B cell (primary cell): ENCODE measurements around the gene RPTOR.

ENCODE experiments used
- EZH2 ChIP-seq: IDR thresholded peaks from 2 replicates; pipeline ENCODE4 v1.6.1; 2012; ENCODE audit warnings: borderline replicate concordance, low read depth, mild to moderate bottlenecking, moderate library complexity, low read length; ENCODE audit not compliant: insufficient read depth, poor library complexity, severe bottlenecking
- TF ChIP-seq, protein P1 (sequence below): fragments of 200-600 bp; IDR thresholded peaks from one replicate; pipeline ENCODE4 v1.8.0; 2022; ENCODE audit warnings: antibody characterized with exemption, mild to moderate bottlenecking

DNA sequence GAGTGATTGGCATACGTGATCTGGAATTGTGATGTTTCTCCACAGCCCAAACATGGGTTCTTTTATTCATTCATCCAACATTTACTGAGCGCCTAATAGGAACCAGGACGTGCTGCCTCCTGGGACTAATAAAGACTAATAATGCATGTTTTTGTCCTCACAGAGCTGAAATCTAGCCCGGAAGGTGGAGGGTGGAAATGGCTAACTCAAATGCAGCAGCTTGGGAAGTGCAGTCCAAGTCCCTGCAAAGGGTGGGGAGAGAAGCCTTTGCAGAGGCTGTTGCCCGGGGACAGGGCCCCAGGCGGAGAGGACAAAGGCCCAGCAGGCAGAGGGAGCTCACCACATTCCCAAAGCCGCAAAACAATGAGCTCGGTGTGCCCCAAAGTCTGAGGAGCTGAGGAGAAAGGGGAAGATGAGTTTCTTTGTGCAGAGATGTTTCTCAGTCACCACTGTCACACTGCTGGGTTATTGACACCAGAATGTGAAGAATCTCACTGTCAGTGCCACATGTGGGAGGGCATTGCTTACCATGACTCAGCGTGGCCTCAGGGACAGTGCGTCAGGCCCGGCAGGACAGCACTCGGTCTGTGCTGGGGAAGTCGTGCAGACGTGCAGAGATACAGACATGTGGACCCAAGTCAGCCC, 328.8 kb downstream of the RPTOR start:
- TF ChIP-seq EZH2: no peak
- TF ChIP-seq, protein P1, sequence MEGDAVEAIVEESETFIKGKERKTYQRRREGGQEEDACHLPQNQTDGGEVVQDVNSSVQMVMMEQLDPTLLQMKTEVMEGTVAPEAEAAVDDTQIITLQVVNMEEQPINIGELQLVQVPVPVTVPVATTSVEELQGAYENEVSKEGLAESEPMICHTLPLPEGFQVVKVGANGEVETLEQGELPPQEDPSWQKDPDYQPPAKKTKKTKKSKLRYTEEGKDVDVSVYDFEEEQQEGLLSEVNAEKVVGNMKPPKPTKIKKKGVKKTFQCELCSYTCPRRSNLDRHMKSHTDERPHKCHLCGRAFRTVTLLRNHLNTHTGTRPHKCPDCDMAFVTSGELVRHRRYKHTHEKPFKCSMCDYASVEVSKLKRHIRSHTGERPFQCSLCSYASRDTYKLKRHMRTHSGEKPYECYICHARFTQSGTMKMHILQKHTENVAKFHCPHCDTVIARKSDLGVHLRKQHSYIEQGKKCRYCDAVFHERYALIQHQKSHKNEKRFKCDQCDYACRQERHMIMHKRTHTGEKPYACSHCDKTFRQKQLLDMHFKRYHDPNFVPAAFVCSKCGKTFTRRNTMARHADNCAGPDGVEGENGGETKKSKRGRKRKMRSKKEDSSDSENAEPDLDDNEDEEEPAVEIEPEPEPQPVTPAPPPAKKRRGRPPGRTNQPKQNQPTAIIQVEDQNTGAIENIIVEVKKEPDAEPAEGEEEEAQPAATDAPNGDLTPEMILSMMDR: no peak
